Stimulated activated naive CD8-positive, alpha-beta T cell treated with anti-CD3 and anti-CD28 coated beads, Interleukin-15, Interleukin-2, amounts not matched to agents 100 ng/mL and 50 ng/mL, for 24 hours (primary cell): Measurements from ENCODE around the gene SLC66A2.
A peak's percentile ranks its signal among the peaks of the same experiment; 100 is the strongest.
"Not testable (repeated sequence)": the region's sequence is repeated elsewhere in the genome, so short reads cannot be mapped to it uniquely, and the experiment has no call there.

ENCODE experiments used
- H3K27ac Mint-ChIP-seq: one replicate; pipeline ENCODE4 v1.8.0; 2021; ENCODE audit warnings: mild to moderate bottlenecking, mixed read lengths
- H3K27me3 Mint-ChIP-seq: one replicate; pipeline ENCODE4 v1.8.0; 2021; ENCODE audit warnings: mixed read lengths
- H3K36me3 Mint-ChIP-seq: one replicate; pipeline ENCODE4 v1.8.0; 2021; ENCODE audit warnings: low read depth, mixed read lengths
- H3K4me1 Mint-ChIP-seq: one replicate; pipeline ENCODE4 v1.8.0; 2021; ENCODE audit warnings: low read depth, mixed read lengths
- H3K4me3 Mint-ChIP-seq: one replicate; pipeline ENCODE4 v1.8.0; 2021; ENCODE audit warnings: mild to moderate bottlenecking, mixed read lengths
- H3K9me3 Mint-ChIP-seq: one replicate; pipeline ENCODE4 v1.8.0; 2021; ENCODE audit warnings: mixed read lengths

SLC66A2 gene

GRCh38 chr18:79962311-79962710 lies 10.9 kb upstream of the SLC66A2 start:
- H3K9me3 Mint-ChIP-seq = no peaks in the 10 kb centered on the region
- no peak overlapping the region for H3K4me3 Mint-ChIP-seq
- peaks cover 8% of the 10 kb centered on the region for H3K36me3 Mint-ChIP-seq
- no peaks in the 10 kb centered on the region for H3K27me3 Mint-ChIP-seq
- no peak overlapping the region for H3K27ac Mint-ChIP-seq
- H3K4me1 Mint-ChIP-seq = peaks cover 44% of the 10 kb centered on the region

- Mint-ChIP-seq H3K36me3 (peaks cover 8% of the 10 kb centered on the region), H3K27me3 (no peaks in the 10 kb centered on the region), H3K9me3 (no peaks in the 10 kb centered on the region), H3K4me3 (no peak overlapping the region), H3K4me1 (peaks cover 44% of the 10 kb centered on the region), H3K27ac (no peak overlapping the region)
Observed at GRCh38 chr18:79961527-79962291, 10.3 kb upstream of the SLC66A2 start.

- Mint-ChIP-seq H3K36me3 (peaks cover 8% of the 10 kb centered on the region), H3K4me1 (peaks cover 44% of the 10 kb centered on the region), H3K9me3 (no peaks in the 10 kb centered on the region), H3K27me3 (no peaks in the 10 kb centered on the region), H3K27ac (no peak overlapping the region), H3K4me3 (no peak overlapping the region)
Observed at GRCh38 chr18:79960921-79961526, 9.6 kb upstream of the SLC66A2 start.

GRCh38 chr18:79960161-79960801 lies 8.8 kb upstream of the SLC66A2 start:
- H3K27me3 Mint-ChIP-seq, H3K9me3 Mint-ChIP-seq, H3K27ac Mint-ChIP-seq, H3K36me3 Mint-ChIP-seq: not testable (repeated sequence)
- Mint-ChIP-seq H3K4me3 (peak overlapping the region; percentile 5), H3K4me1 (peaks cover 41% of the 10 kb centered on the region)

DNA sequence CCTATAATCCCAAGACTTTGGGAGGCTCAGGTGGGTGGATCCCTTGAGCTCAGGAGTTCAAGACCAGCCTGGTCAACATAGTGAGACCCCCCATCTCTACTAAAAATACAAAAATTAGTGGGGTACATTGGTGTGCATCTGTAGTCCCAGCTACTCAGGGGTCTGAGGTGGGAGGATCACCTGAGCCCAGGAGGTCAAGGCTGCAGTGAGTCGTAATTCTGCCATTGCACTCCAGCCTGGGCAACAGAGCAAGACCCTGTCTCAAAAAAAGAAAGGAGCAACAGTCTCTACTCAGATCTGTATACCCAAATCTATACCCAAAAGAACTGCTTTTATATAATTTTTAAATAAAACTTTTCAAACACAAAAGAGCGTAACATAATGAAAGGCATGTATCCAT lies 7.5 kb upstream of the SLC66A2 start:
- Mint-ChIP-seq H3K36me3 (peaks cover 3% of the 10 kb centered on the region), H3K4me1 (peaks cover 47% of the 10 kb centered on the region), H3K4me3 (no peak overlapping the region), H3K27me3 (no peaks in the 10 kb centered on the region), H3K9me3 (no peaks in the 10 kb centered on the region), H3K27ac (no peak overlapping the region)

GRCh38 chr18:79956276-79956675 lies 4.8 kb upstream of the SLC66A2 start:
- H3K27me3 Mint-ChIP-seq = no peaks in the 10 kb centered on the region
- no peaks in the 10 kb centered on the region for H3K36me3 Mint-ChIP-seq
- H3K4me3 Mint-ChIP-seq = no peak overlapping the region
- peaks cover 26% of the 10 kb centered on the region for H3K4me1 Mint-ChIP-seq
- H3K27ac Mint-ChIP-seq = no peak overlapping the region
- no peaks in the 10 kb centered on the region for H3K9me3 Mint-ChIP-seq

DNA sequence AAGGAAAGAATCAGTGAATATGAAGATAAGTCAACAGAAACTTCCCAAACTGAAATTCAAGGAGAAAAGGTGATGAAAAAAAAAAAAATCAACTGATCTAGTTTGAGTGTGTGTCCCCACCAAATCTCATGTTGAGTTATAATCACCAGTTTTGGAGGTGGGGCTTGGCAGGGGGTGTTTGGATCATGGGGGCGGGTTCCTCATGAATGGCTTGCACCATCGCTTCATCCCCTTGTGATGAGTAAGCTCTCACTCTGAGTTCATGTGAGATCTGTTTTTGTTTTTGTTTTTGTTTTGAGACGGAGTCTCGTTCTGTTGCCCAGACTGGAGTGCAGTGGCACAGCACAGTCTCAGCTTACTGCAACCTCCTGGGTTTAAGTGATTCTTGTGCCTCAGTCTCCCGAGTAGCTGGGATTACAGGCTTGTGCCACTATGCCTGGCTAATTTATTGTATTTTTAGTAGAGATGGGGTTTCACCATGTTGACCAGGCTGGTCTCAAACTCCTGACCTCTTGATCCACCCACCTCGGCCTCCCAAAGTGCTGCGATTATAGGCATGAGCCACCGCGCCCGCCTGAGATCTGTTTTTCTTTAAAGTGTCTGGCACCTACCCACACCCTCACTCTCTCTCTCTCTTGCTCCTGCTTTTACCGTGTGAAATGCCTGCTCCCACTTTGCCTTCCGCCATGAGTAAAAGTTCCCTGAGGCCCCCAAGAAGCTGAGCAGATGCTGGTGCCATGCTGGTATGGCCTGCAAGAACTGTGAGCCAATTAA lies 4.0 kb upstream of the SLC66A2 start:
- Mint-ChIP-seq H3K4me1 (peaks cover 22% of the 10 kb centered on the region), H3K4me3 (no peak overlapping the region), H3K27ac (no peak overlapping the region), H3K36me3 (no peaks in the 10 kb centered on the region), H3K27me3 (no peaks in the 10 kb centered on the region), H3K9me3 (no peaks in the 10 kb centered on the region)

DNA sequence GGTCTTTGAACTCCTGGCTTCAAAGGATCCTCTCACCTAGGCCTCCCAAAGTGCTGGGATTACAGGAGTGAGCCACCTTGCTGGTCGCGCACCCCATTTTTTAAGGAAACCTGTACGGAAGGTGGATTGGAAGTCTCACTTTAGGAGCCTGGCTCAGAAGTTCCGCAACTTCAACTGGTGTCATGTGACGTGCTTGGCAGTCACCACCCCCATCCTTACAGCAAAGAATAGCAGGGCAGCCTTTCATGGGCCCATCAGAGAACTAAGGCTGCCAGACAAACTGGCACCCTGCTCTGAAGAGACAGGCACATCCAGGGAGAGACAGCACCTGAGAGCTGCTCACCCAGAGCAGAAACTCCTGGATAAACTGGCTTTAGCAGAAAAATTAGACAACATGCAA lies 3.3 kb upstream of the SLC66A2 start:
- peaks cover 22% of the 10 kb centered on the region for H3K4me1 Mint-ChIP-seq
- no peak overlapping the region for H3K4me3 Mint-ChIP-seq
- H3K9me3 Mint-ChIP-seq = no peaks in the 10 kb centered on the region
- H3K27ac Mint-ChIP-seq = no peak overlapping the region
- H3K27me3 Mint-ChIP-seq = no peaks in the 10 kb centered on the region
- H3K36me3 Mint-ChIP-seq = peaks cover 5% of the 10 kb centered on the region

DNA sequence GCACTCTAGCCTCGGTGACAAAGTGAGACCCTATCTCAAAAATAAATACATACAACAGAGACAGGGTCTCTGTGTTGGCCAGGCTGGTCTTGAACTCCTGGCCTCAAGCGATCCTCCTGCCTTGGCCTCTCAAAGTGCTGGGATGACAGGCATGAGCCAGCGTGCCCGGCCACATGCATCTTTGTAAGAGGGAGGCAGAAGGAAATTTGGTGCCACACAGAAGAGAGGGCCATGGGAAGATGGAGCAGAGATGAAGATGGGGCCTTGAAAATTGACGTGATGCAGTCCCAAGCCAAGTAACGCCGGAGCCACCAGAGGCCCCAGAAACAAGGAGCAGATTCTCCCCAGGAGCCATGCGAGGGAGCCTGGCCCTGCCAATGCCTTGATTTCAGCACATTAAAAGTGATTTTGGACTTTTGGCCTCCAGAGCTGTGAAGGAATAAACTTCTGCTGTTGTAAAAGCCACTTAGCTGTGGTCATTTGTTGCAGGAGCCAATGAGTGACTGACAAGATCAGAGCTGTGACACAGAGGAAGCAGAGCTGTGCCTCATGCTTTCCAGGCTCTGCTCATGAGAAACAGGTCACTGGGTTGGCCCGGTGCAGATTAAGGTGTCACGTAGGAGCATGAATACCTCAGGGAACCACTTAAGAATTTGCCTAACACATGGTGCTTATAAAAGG lies 2.7 kb upstream of the SLC66A2 start:
- H3K9me3 Mint-ChIP-seq = no peaks in the 10 kb centered on the region
- no peak overlapping the region for H3K4me3 Mint-ChIP-seq
- H3K4me1 Mint-ChIP-seq = peaks cover 26% of the 10 kb centered on the region
- peaks cover 8% of the 10 kb centered on the region for H3K36me3 Mint-ChIP-seq
- no peaks in the 10 kb centered on the region for H3K27me3 Mint-ChIP-seq
- H3K27ac Mint-ChIP-seq = no peak overlapping the region

- Mint-ChIP-seq H3K4me3 (no peak overlapping the region), H3K36me3 (peaks cover 8% of the 10 kb centered on the region), H3K27ac (no peak overlapping the region), H3K9me3 (no peaks in the 10 kb centered on the region), H3K27me3 (no peaks in the 10 kb centered on the region), H3K4me1 (peaks cover 36% of the 10 kb centered on the region)
Observed at GRCh38 chr18:79952996-79953559, 1.6 kb upstream of the SLC66A2 start.

GRCh38 chr18:79952456-79952995 lies 1.1 kb upstream of the SLC66A2 start:
- Mint-ChIP-seq H3K4me3 (no peak overlapping the region), H3K4me1 (peaks cover 36% of the 10 kb centered on the region), H3K36me3 (peaks cover 8% of the 10 kb centered on the region), H3K27me3 (no peaks in the 10 kb centered on the region), H3K9me3 (no peaks in the 10 kb centered on the region), H3K27ac (no peak overlapping the region)

- peak overlapping the region; percentile 59 for H3K27ac Mint-ChIP-seq
- peaks cover 8% of the 10 kb centered on the region for H3K36me3 Mint-ChIP-seq
- H3K9me3 Mint-ChIP-seq = no peaks in the 10 kb centered on the region
- H3K27me3 Mint-ChIP-seq = no peaks in the 10 kb centered on the region
- H3K4me3 Mint-ChIP-seq = peak overlapping the region; percentile 84
- H3K4me1 Mint-ChIP-seq = peaks cover 47% of the 10 kb centered on the region
Observed at GRCh38 chr18:79950515-79951341, 725 bp downstream of the SLC66A2 start.

- H3K9me3 Mint-ChIP-seq = no peaks in the 10 kb centered on the region
- peaks cover 48% of the 10 kb centered on the region for H3K4me1 Mint-ChIP-seq
- peak overlapping the region; percentile 59 for H3K27ac Mint-ChIP-seq
- H3K4me3 Mint-ChIP-seq = peak overlapping the region; percentile 84
- peaks cover 8% of the 10 kb centered on the region for H3K36me3 Mint-ChIP-seq
- H3K27me3 Mint-ChIP-seq = no peaks in the 10 kb centered on the region
Observed at GRCh38 chr18:79949697-79950487, 1.6 kb downstream of the SLC66A2 start.
